ENCODE data around the gene COL16A1.

The COL16A1 gene

GRCh38 chr1:31667065-31667785 is 36.6 kb downstream of the COL16A1 start:
- no peak for DNase-seq (ENCODE audit: low read depth in 2 of 2, low spot score in 1 of 2)

- no peak for DNase-seq (ENCODE audit: low read depth in 2 of 2, low spot score in 1 of 2)
Observed at GRCh38 chr1:31666263-31666963, 37.4 kb downstream of the COL16A1 start.

- DNase-seq (ENCODE audit: low read depth in 2 of 2, low spot score in 1 of 2): no peak
Observed at GRCh38 chr1:31665234-31665878, 38.5 kb downstream of the COL16A1 start.

- DNase-seq (ENCODE audit: low read depth in 2 of 2, low spot score in 1 of 2): no peak
Observed at GRCh38 chr1:31664528-31664927, 39.3 kb downstream of the COL16A1 start.

GRCh38 chr1:31663622-31664452 is 40.0 kb downstream of the COL16A1 start:
- peak in 1 of 2 donors; percentile 44 for DNase-seq (ENCODE audit: low read depth in 2 of 2, low spot score in 1 of 2)

GRCh38 chr1:31662463-31662862 is 41.4 kb downstream of the COL16A1 start:
- no peak for DNase-seq (ENCODE audit: low read depth in 2 of 2, low spot score in 1 of 2)

GRCh38 chr1:31661856-31662255 is 42.0 kb downstream of the COL16A1 start:
- DNase-seq (ENCODE audit: low read depth in 2 of 2, low spot score in 1 of 2): no peak

GRCh38 chr1:31660871-31661455 is 42.9 kb downstream of the COL16A1 start:
- no peak for DNase-seq (ENCODE audit: low read depth in 2 of 2, low spot score in 1 of 2)

GRCh38 chr1:31659889-31660288 is 43.9 kb downstream of the COL16A1 start:
- DNase-seq (ENCODE audit: low read depth in 2 of 2, low spot score in 1 of 2): no peak

- no peak for DNase-seq (ENCODE audit: low read depth in 2 of 2, low spot score in 1 of 2)
Observed at GRCh38 chr1:31658721-31659120, 45.1 kb downstream of the COL16A1 start.

GRCh38 chr1:31657972-31658510 is 45.8 kb downstream of the COL16A1 start:
- DNase-seq (ENCODE audit: low read depth in 2 of 2, low spot score in 1 of 2): no peak

GRCh38 chr1:31657020-31657804 is 46.6 kb downstream of the COL16A1 start:
- DNase-seq (ENCODE audit: low read depth in 2 of 2, low spot score in 1 of 2): no peak

- no peak for DNase-seq (ENCODE audit: low read depth in 2 of 2, low spot score in 1 of 2)
Observed at GRCh38 chr1:31655756-31656155, 48.1 kb downstream of the COL16A1 start.

- DNase-seq (ENCODE audit: low read depth in 2 of 2, low spot score in 1 of 2): no peak
Observed at GRCh38 chr1:31655104-31655503, 48.7 kb downstream of the COL16A1 start.

GRCh38 chr1:31654474-31654776 is 49.4 kb downstream of the COL16A1 start:
- DNase-seq (ENCODE audit: low read depth in 2 of 2, low spot score in 1 of 2): no peak

GRCh38 chr1:31653717-31654473 is 49.9 kb downstream of the COL16A1 start:
- no peak for DNase-seq (ENCODE audit: low read depth in 2 of 2, low spot score in 1 of 2)

GRCh38 chr1:31652891-31653499 is 50.8 kb downstream of the COL16A1 start:
- DNase-seq (ENCODE audit: low read depth in 2 of 2, low spot score in 1 of 2): no peak

GRCh38 chr1:31651766-31652165 is 52.1 kb downstream of the COL16A1 start:
- no peak for DNase-seq (ENCODE audit: low read depth in 2 of 2, low spot score in 1 of 2)

- no peak for DNase-seq (ENCODE audit: low read depth in 2 of 2, low spot score in 1 of 2)
Observed at GRCh38 chr1:31651089-31651420, 52.8 kb downstream of the COL16A1 start.
